Purkinje cell (primary cell): ENCODE results near the gene RGS1. TPM values are rescaled to one million over a fixed set of nuclear protein-coding genes. Genes with fewer than 3 reads are reported as not detected.

Source experiments
- polyA plus RNA-seq: library from polyadenylated mRNA; unstranded; fragments of >200 nt; fragmentation: Nextera tagmentation; gene quantifications from 2 replicates; pipeline ENCODE4 v1.2.1, GENCODE V29; 2014

The RGS1 gene, protein sequence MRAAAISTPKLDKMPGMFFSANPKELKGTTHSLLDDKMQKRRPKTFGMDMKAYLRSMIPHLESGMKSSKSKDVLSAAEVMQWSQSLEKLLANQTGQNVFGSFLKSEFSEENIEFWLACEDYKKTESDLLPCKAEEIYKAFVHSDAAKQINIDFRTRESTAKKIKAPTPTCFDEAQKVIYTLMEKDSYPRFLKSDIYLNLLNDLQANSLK
- polyA plus RNA-seq, result not detected in 2 replicates

DNA sequence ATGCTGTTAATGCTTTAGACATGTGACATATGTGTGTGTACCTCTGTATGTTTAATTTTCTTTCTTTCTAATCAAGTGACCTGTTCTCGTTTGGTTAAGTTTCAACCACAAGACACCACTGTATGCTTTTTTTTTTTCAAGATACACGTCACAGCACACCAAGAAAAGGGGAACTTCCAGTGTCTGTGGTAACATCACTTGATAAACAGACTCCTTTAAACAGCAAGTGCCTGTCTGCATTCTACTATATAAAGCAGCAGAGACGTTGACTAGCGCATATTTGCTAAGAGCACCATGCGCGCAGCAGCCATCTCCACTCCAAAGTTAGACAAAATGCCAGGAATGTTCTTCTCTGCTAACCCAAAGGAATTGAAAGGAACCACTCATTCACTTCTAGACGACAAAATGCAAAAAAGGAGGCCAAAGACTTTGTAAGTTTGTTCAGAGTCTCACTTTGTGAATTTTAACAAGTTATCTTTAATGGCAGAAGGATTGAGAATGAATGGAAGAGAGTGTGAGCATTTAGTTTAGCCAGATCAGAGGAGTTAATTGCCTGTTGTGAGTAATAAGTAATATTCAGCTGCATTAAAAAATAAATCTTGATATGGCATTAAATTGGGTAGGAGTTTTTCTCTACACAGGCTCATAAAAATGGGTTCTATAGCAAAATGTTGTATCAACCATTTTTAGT, at the start of gene RGS1:
TSS of gene RGS1 (plus strand) at position 275 of the 691 bp plus-strand sequence. CDS start at position 295, 20 bp downstream.

Other genes with a start within 250 kb of the RGS1 start
- not detected in 2 replicates for gene RGS13, start 60.4 kb downstream of the RGS1 start, polyA plus RNA-seq
- gene RGS2, start 233.3 kb downstream of the RGS1 start, polyA plus RNA-seq, result 41.1 and 45.1 TPM in 2 replicates